H1 (cell line): ENCODE results near the gene NFE2L2. TPM values are rescaled to one million over a fixed set of nuclear protein-coding genes. Genes with fewer than 3 reads are reported as not detected.

Source experiments
- CTCF ChIA-PET: fragments of 300-600 bp; sonication (Branson Sonifier 250); formaldehyde crosslinking; loops from one replicate; lab custom pipeline; 2021; ENCODE audit not compliant: partially characterized antibody; lab: Charles Lee
- POLR2A ChIA-PET: fragments of 300-600 bp; sonication (Branson Sonifier 250); formaldehyde crosslinking; loops from one replicate; lab custom pipeline; 2021; ENCODE audit warnings: inconsistent platforms; ENCODE audit not compliant: partially characterized antibody; lab: Charles Lee
- DNase-seq, 2 experiments: peaks; one replicate each; pipeline versions ENCODE4 v3.0.0 to v3.0.0-alpha.2; 2010 to 2022; ENCODE audit warnings: low spot score in 2 of 2, low read depth in 1 of 2, mixed read lengths in 1 of 2
- FAIRE-seq: peaks from 2 replicates; lab custom pipeline; 2011; peaks lifted over from hg19 to GRCh38; lab: Jason Lieb, UNC
- H2AFZ ChIP-seq: 2 replicates; pipeline ENCODE4 v1.8.1; 2012; ENCODE audit warnings: low read length, inconsistent platforms
- H2AK5ac ChIP-seq: 2 replicates; pipeline ENCODE4 v1.6.1; 2013; ENCODE audit warnings: low read depth, low read length
- H2BK120ac ChIP-seq: replicated peaks from 2 replicates; pipeline ENCODE3; 2013; ENCODE audit warnings: low read depth, low read length, inconsistent platforms
- H2BK12ac ChIP-seq: 2 replicates; pipeline ENCODE4 v1.6.1; 2013; ENCODE audit warnings: low read depth, low read length
- H2BK15ac ChIP-seq: 2 replicates; pipeline ENCODE4 v1.6.1; 2013; ENCODE audit warnings: low read length
- H2BK20ac ChIP-seq: 2 replicates; pipeline ENCODE4 v1.6.1; 2013; ENCODE audit warnings: low read length
- H2BK5ac ChIP-seq: 2 replicates; pipeline ENCODE4 v1.6.1; 2013; ENCODE audit warnings: low read depth, low read length
- H3K14ac ChIP-seq: 2 replicates; pipeline ENCODE4 v1.6.1; 2013; ENCODE audit warnings: inconsistent platforms; ENCODE audit not compliant: insufficient read length
- H3K18ac ChIP-seq: 2 replicates; pipeline ENCODE4 v1.6.1; 2013; ENCODE audit warnings: low read length; ENCODE audit errors: extremely low read depth
- H3K23ac ChIP-seq: 2 replicates; pipeline ENCODE4 v1.6.1; 2013; ENCODE audit warnings: inconsistent platforms; ENCODE audit not compliant: insufficient read length
- H3K23me2 ChIP-seq: 2 replicates; pipeline ENCODE4 v1.6.1; 2013; ENCODE audit warnings: low read depth, low read length
- H3K27ac ChIP-seq: 2 replicates; pipeline ENCODE4 v1.6.1; 2011; ENCODE audit warnings: low read depth, low read length, inconsistent platforms
- H3K27me3 ChIP-seq, 4 experiments: replicated peaks in 1 of 4; 1 replicate in 1 of 4; 2 replicates in 3 of 4; pipeline versions ENCODE4 v1.6.1 to v1.8.1; 2011 to 2013; ENCODE audit warnings: low read length in 3 of 4, mild to moderate bottlenecking in 3 of 4, inconsistent platforms in 2 of 4, mixed read lengths in 2 of 4, moderate library complexity in 1 of 4; ENCODE audit not compliant: control insufficient read depth in 3 of 4, insufficient read depth in 3 of 4; ENCODE audit errors: extremely low read depth in 1 of 4
- H3K36me3 ChIP-seq, 4 experiments: 2 replicates each; pipeline versions ENCODE4 v1.6.1 to v1.8.1; 2011 to 2013; ENCODE audit warnings: mild to moderate bottlenecking in 4 of 4, low read length in 3 of 4, moderate library complexity in 2 of 4, control low read depth in 1 of 4, inconsistent platforms in 1 of 4; ENCODE audit not compliant: insufficient read depth in 4 of 4, control insufficient read depth in 2 of 4
- H3K4ac ChIP-seq: replicated peaks from 2 replicates; pipeline ENCODE3; 2013; ENCODE audit warnings: low read length, low read depth, mixed read lengths, inconsistent platforms; ENCODE audit not compliant: insufficient read length
- H3K4me1 ChIP-seq, 4 experiments: replicated peaks in 1 of 4; 1 replicate in 1 of 4; 2 replicates in 3 of 4; pipeline versions ENCODE4 v1.6.1 to v1.8.1; 2011 to 2013; ENCODE audit warnings: low read length in 3 of 4, inconsistent platforms in 2 of 4, mixed read lengths in 1 of 4; ENCODE audit not compliant: insufficient read depth in 4 of 4, control insufficient read depth in 3 of 4
- H3K4me2 ChIP-seq, 2 experiments: 2 replicates each; pipeline versions ENCODE4 v1.6.1 to v1.8.1; 2011 to 2013; ENCODE audit warnings: low read depth in 2 of 2, low read length in 2 of 2, control low read depth in 1 of 2, inconsistent platforms in 1 of 2, mild to moderate bottlenecking in 1 of 2; ENCODE audit not compliant: insufficient read depth in 1 of 2
- H3K4me3 ChIP-seq, 4 experiments: fragments of 200-600, 300-600 bp in 1 of 4; sonication (generic), shearing (Covaris generic), sonication (Bioruptor Twin) in 1 of 4; 2 replicates each; pipeline versions ENCODE4 v1.5.1 to v1.8.1; 2011 to 2016; ENCODE audit warnings: low read length in 4 of 4, low read depth in 3 of 4, control low read depth in 2 of 4, inconsistent platforms in 2 of 4, mild to moderate bottlenecking in 2 of 4, mixed read lengths in 1 of 4, moderate library complexity in 1 of 4; ENCODE audit not compliant: insufficient read depth in 2 of 4; ENCODE audit errors: extremely low read depth in 1 of 4
- H3K56ac ChIP-seq: replicated peaks from 2 replicates; pipeline ENCODE3; 2013; ENCODE audit warnings: low read depth, mild to moderate bottlenecking, mixed read lengths, low read length, inconsistent platforms; ENCODE audit not compliant: insufficient read length
- H3K79me1 ChIP-seq: 2 replicates; pipeline ENCODE4 v1.6.1; 2013; ENCODE audit warnings: low read depth, low read length, control low read depth
- H3K79me2 ChIP-seq, 2 experiments: 2 replicates each; pipeline versions ENCODE4 v1.6.1 to v1.8.1; 2012 to 2013; ENCODE audit warnings: low read length in 2 of 2, mild to moderate bottlenecking in 2 of 2, inconsistent platforms in 1 of 2; ENCODE audit not compliant: insufficient read depth in 2 of 2, control insufficient read depth in 1 of 2
- H3K9ac ChIP-seq, 4 experiments: replicated peaks in 1 of 4; 1 replicate in 1 of 4; 2 replicates in 3 of 4; pipeline versions ENCODE4 v1.6.1 to v1.8.1; 2011 to 2013; ENCODE audit warnings: low read depth in 3 of 4, low read length in 3 of 4, control low read depth in 2 of 4, mild to moderate bottlenecking in 2 of 4, moderate library complexity in 2 of 4, inconsistent platforms in 1 of 4; ENCODE audit errors: extremely low read depth in 1 of 4
- H3K9me3 ChIP-seq, 2 experiments: 2 replicates each; pipeline versions ENCODE4 v1.6.1 to v1.8.1; 2012 to 2013; ENCODE audit warnings: mild to moderate bottlenecking in 2 of 2, moderate library complexity in 2 of 2, control low read depth in 1 of 2, inconsistent platforms in 1 of 2, low read depth in 1 of 2, low read length in 1 of 2, mixed read lengths in 1 of 2; ENCODE audit not compliant: insufficient read depth in 2 of 2
- H4K20me1 ChIP-seq, 2 experiments: replicated peaks in 1 of 2; 2 replicates each; pipeline versions ENCODE3 to v1.8.1; 2011 to 2013; ENCODE audit warnings: inconsistent platforms in 2 of 2, low read length in 2 of 2, mild to moderate bottlenecking in 1 of 2; ENCODE audit not compliant: insufficient read depth in 2 of 2, control insufficient read depth in 1 of 2
- H4K5ac ChIP-seq: 2 replicates; pipeline ENCODE4 v1.6.1; 2013; ENCODE audit warnings: low read length, low read depth, mixed read lengths, inconsistent platforms; ENCODE audit not compliant: insufficient read length
- H4K8ac ChIP-seq: 2 replicates; pipeline ENCODE4 v1.8.0; 2013; ENCODE audit warnings: mild to moderate bottlenecking, moderate library complexity, low read length, inconsistent platforms; ENCODE audit not compliant: insufficient read depth; ENCODE audit errors: extremely low read depth
- H4K91ac ChIP-seq: replicated peaks from 2 replicates; pipeline ENCODE3; 2013; ENCODE audit warnings: low read length, mixed read lengths, inconsistent platforms; ENCODE audit not compliant: insufficient read length
- CTBP2 ChIP-seq: IDR thresholded peaks from 2 replicates; pipeline ENCODE4 v1.7.0; 2011; ENCODE audit warnings: borderline replicate concordance, mild to moderate bottlenecking, moderate library complexity, mixed read lengths, low read length; ENCODE audit not compliant: insufficient read depth, insufficient read length
- GTF2F1 ChIP-seq: IDR thresholded peaks from 2 replicates; pipeline ENCODE4 v1.6.1; 2012; ENCODE audit warnings: low read depth, low read length, improper control_type of control experiment, borderline replicate concordance
- JUND ChIP-seq: IDR thresholded peaks from 2 replicates; pipeline ENCODE4 v1.6.1; 2011; ENCODE audit warnings: mild to moderate bottlenecking, improper control_type of control experiment, low read length
- KDM1A ChIP-seq: fragments of 200-600, 300-600 bp; sonication (generic); IDR thresholded peaks from 2 replicates; pipeline ENCODE4 v1.7.1; 2016; ENCODE audit warnings: mild to moderate bottlenecking, low read length, borderline replicate concordance
- NRF1 ChIP-seq: IDR thresholded peaks from 2 replicates; pipeline ENCODE4 v1.6.1; 2011; ENCODE audit warnings: mild to moderate bottlenecking, low read depth, low read length, improper control_type of control experiment
- RBBP5 ChIP-seq: IDR thresholded peaks from 2 replicates; pipeline ENCODE4 v1.7.1; 2012; ENCODE audit warnings: low read depth, mild to moderate bottlenecking, inconsistent platforms, low read length, moderate library complexity, borderline replicate concordance
- SIX5 ChIP-seq: IDR thresholded peaks from 2 replicates; pipeline ENCODE4 v1.6.1; 2011; ENCODE audit warnings: mild to moderate bottlenecking, low read depth, low read length
- TAF7 ChIP-seq: optimal IDR thresholded peaks from 2 replicates; pipeline ENCODE3; 2011; ENCODE audit warnings: low read depth, mild to moderate bottlenecking, inconsistent platforms, low read length, moderate library complexity, borderline replicate concordance
- WGBS, 2 experiments: shearing (Covaris generic) in 1 of 2; methylation state at CpG; one replicate each; pipeline versions ENCODE4 v1.1.6 to v1.1.7; 2013 to 2015; ENCODE audit warnings: low lambda C conversion rate in 2 of 2, mixed read lengths in 2 of 2, inconsistent platforms in 1 of 2, low coverage in 1 of 2, missing lambda C conversion rate in 1 of 2; ENCODE audit not compliant: insufficient replicate concordance in 2 of 2, insufficient coverage in 1 of 2, insufficient read length in 1 of 2; ENCODE audit errors: extremely low coverage in 1 of 2, missing lambda C conversion rate in 1 of 2; 5-methylcytosine and 5-hydroxymethylcytosine counted together
- polyA plus RNA-seq, 7 experiments: library from polyadenylated mRNA; depleted of rRNA in 3 of 7; stranded (reverse) in 5 of 7; unstranded in 2 of 7; fragments of >200 nt in 5 of 7; fragments of 200-250 nt in 2 of 7; gene quantifications; 1 replicate in 5 of 7; 2 replicates in 1 of 7; 4 replicates in 1 of 7; pipeline versions ENCODE4 v1.2.1 to v1.2.3, GENCODE V29; 2011 to 2013; ENCODE audit warnings: missing spikeins in 2 of 7, mixed read lengths in 2 of 7
- total RNA-seq: library from RNA; stranded (reverse); fragmentation: NEBNext Ultra II Directional; extraction: Animal tissue kit (Norgen Biotek cat#: 25700); gene quantifications from 2 replicates; pipeline ENCODE4 v1.2.1, GENCODE V29; 2021

NFE2L2 gene
- total and polyA plus RNA-seq, 2 of the 8 experiments (the other 6 are each of a cell fraction or from before 2014, with no cell fraction given) = 33.2 to 34.5 TPM

DNA sequence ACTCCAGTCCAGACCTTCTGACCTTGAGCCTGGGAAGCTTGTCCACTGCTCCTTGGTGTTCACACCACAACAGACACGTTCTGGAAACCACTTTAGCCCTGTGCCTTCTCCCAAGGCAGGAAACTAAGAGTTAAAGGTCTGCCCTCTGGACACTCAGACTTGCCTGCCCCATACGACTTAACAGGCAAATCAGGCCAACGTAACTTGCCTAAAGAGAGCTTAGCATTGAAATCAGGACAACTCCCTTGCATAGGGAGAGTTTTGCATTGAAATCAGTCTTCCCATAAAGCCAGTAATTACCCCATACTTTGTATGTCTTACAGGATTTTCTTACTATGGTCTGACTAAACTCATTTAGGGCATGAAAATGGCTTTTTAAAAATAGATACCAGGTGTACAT, 18.5 kb downstream of the NFE2L2 start:
- Histone ChIP-seq H4K8ac (no peak overlapping the region), H2BK5ac (peak overlapping the region; percentile 40), H2BK120ac (no peak overlapping the region), H2AFZ (no peak overlapping the region), H2BK20ac (no peak overlapping the region), H2AK5ac (0 out of 2 replicates have a peak overlapping the region, but pooled peaks have one; percentile 45), H2BK12ac (peak overlapping the region; percentile 62; the same call in 1 of the 2 replicates), H3K14ac (no peak overlapping the region), H4K91ac (no peak overlapping the region), H3K27ac (no peak overlapping the region), H3K4me3 (no peak overlapping the region), H3K9me3 (no peaks in the 10 kb centered on the region), H3K4ac (peak overlapping the region; percentile 95), H3K4me2 (0 out of 4 replicates have a peak overlapping the region, but pooled peaks of 1 of the 2 experiments have one; percentile 19), H3K23me2 (0 out of 2 replicates have a peak, but pooled peaks cover 1% of the 10 kb centered on the region), H3K79me2 (peaks cover 6 to 91% of the 10 kb centered on the region in 2 experiments), H3K79me1 (peaks cover 9% of the 10 kb centered on the region; the same call in 1 of the 2 replicates), H3K27me3 (no peaks in the 10 kb centered on the region), H3K56ac (no peak overlapping the region), H3K9ac (no peak overlapping the region), H3K23ac (no peak overlapping the region), H3K36me3 (no peaks in the 10 kb centered on the region), H4K20me1 (peaks cover 2 to 10% of the 10 kb centered on the region in 2 experiments), H4K5ac (no peak overlapping the region), H3K4me1 (peaks cover 2 to 9% (median 5%) of the 10 kb centered on the region in 4 experiments; a peak in 5 of 7 replicates), H2BK15ac (no peak overlapping the region), H3K18ac (0 out of 2 replicates have a peak overlapping the region, but pooled peaks have one; percentile 1)
- DNase-seq (no peak), FAIRE-seq (no peak)
- WGBS, 2 experiments = 56% methylated on average over 3 of the region's 3 CpGs; no CpG with 5 or more reads in 1 of the 2 experiments
- ChIA-PET POLR2A (interaction anchor here (1.1 to 10.4 kb wide), 11 partner anchors 9 to 34 kb away, joined by 3 to 74 read pairs (median 7); partner anchors contain the start of genes HNRNPA3 and NFE2L2), CTCF (interaction anchor here (0.8 to 2.3 kb wide), 6 partner anchors 9 to 84 kb away, joined by 3 to 10 read pairs (median 4); partner anchors contain the start of gene NFE2L2)
- TF ChIP-seq GTF2F1 (no peak), JUND (no peak), SIX5 (no peak), TAF7 (no peak), RBBP5 (no peak), CTBP2 (no peak), KDM1A (no peak), NRF1 (no peak)
